Neuron (in vitro differentiated cells): ENCODE results near the gene DOCK9.

Source experiments
- H2AFZ ChIP-seq: one replicate; pipeline ENCODE4 v1.6.1; 2013; ENCODE audit warnings: low read depth, mild to moderate bottlenecking, inconsistent platforms, low read length, moderate library complexity
- H3K27me3 ChIP-seq: one replicate; pipeline ENCODE4 v1.6.1; 2013; ENCODE audit warnings: low read length; ENCODE audit not compliant: insufficient read depth
- H3K36me3 ChIP-seq: one replicate; pipeline ENCODE4 v1.6.1; 2013; ENCODE audit warnings: low read length; ENCODE audit not compliant: insufficient read depth
- H3K4me1 ChIP-seq: one replicate; pipeline ENCODE4 v1.6.1; 2013; ENCODE audit warnings: low read length; ENCODE audit not compliant: insufficient read depth
- H3K4me3 ChIP-seq: 2 replicates; pipeline ENCODE4 v1.5.1; 2013; ENCODE audit warnings: mild to moderate bottlenecking, low read length, moderate library complexity
- H3K9me3 ChIP-seq: one replicate; pipeline ENCODE4 v1.6.1; 2013; ENCODE audit warnings: low read length

DOCK9 gene

GRCh38 chr13:98944336-98944735, 33.5 kb downstream of the DOCK9 start:
- Histone ChIP-seq H3K4me1 (no peaks in the 10 kb centered on the region), H3K4me3 (no peak overlapping the region), H3K36me3 (no peaks in the 10 kb centered on the region), H2AFZ (no peak overlapping the region), H3K9me3 (no peaks in the 10 kb centered on the region), H3K27me3 (no peaks in the 10 kb centered on the region)

DNA sequence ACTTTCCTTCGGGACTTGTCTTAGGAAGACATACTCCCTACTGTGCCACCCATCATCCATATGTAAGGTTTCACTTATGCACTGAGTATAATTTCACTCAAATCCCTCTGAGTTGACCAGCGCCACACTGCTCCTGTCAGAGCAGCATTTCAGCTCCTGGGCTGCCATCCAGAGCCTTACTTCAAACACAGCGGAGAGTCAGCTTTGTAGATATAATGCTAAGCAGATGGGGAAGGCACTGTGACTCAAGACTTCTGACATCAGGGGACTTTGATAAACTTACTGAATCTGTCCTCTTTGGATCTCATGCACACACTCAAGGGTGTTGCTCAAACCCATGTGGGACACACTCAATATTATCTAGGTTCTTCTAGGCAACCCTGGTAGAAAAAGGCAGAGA, 34.9 kb downstream of the DOCK9 start:
- no peaks in the 10 kb centered on the region for H3K36me3 ChIP-seq
- no peaks in the 10 kb centered on the region for H3K9me3 ChIP-seq
- H3K4me1 ChIP-seq: no peaks in the 10 kb centered on the region
- no peak overlapping the region for H3K4me3 ChIP-seq
- no peaks in the 10 kb centered on the region for H3K27me3 ChIP-seq
- H2AFZ ChIP-seq: no peak overlapping the region

DNA sequence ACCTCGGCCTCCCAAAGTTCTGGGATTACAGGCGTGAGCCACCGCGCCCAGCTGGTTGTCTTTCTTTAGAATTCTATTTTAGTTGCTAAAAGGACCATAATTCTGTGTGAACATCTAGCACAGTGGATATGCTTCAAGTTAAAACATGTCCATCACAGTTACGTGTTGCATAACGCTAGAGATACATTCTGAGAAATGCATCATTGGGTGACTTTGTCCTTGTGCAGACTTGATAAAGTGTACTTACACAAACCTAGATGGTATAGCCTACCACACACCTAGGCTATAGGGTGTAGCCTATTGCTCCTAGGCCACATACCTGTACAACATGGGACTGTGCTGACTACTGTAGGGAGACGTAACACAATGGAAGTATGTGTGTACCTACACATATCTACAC, 35.4 kb downstream of the DOCK9 start:
- no peaks in the 10 kb centered on the region for H3K4me1 ChIP-seq
- H3K4me3 ChIP-seq: no peak overlapping the region
- H3K27me3 ChIP-seq: no peaks in the 10 kb centered on the region
- no peaks in the 10 kb centered on the region for H3K36me3 ChIP-seq
- H3K9me3 ChIP-seq: no peaks in the 10 kb centered on the region
- no peak overlapping the region for H2AFZ ChIP-seq

DNA sequence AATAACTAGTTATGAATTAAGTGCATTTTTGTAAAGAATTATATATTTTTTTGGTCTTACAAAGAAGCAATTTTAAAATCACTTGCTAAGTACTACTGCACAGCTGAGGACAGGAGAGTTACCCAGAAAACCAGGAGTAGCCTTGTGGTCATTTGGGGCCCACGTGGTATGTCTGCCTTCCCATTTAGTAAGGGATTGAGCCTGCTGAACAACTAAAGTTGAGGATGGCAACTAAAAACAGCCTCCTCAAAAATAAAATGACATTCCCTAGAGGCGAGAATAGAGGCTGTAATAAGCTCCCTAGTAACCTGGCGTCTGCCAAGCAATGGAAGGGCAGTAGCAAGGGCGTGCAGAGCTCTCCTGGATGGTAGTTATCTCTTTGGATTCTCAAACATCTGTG, 36.3 kb downstream of the DOCK9 start:
- H3K4me1 ChIP-seq: no peaks in the 10 kb centered on the region
- H3K27me3 ChIP-seq: no peaks in the 10 kb centered on the region
- no peaks in the 10 kb centered on the region for H3K9me3 ChIP-seq
- no peak overlapping the region for H2AFZ ChIP-seq
- no peak overlapping the region for H3K4me3 ChIP-seq
- H3K36me3 ChIP-seq: no peaks in the 10 kb centered on the region

DNA sequence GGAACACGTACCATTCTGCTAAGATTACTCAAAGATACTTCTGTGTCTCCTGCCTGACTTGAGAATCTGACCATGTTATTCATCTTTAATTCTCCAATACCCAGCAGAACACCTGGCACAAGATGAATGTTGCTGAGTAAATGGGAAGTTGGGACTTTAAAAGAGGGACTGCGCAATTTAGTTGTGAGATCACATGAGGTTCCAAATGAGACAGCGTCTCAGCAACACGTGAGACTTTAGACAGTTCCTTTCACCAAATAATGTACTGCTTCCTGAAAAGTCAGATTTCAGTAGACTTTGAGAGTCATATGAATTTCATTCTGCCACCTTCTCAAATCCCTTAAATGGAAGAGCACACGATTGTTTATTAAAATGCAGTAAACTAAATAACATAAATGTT, 36.7 kb downstream of the DOCK9 start:
- H3K36me3 ChIP-seq: no peaks in the 10 kb centered on the region
- H3K27me3 ChIP-seq: no peaks in the 10 kb centered on the region
- H3K4me1 ChIP-seq: no peaks in the 10 kb centered on the region
- no peak overlapping the region for H3K4me3 ChIP-seq
- H2AFZ ChIP-seq: no peak overlapping the region
- no peaks in the 10 kb centered on the region for H3K9me3 ChIP-seq

- Histone ChIP-seq H3K4me1 (no peaks in the 10 kb centered on the region), H3K36me3 (no peaks in the 10 kb centered on the region), H3K9me3 (no peaks in the 10 kb centered on the region), H2AFZ (no peak overlapping the region), H3K4me3 (no peak overlapping the region), H3K27me3 (no peaks in the 10 kb centered on the region)
Observed at GRCh38 chr13:98940325-98941001, 37.4 kb downstream of the DOCK9 start.

GRCh38 chr13:98939660-98940191, 38.1 kb downstream of the DOCK9 start:
- H3K36me3 ChIP-seq: no peaks in the 10 kb centered on the region
- no peak overlapping the region for H3K4me3 ChIP-seq
- H3K4me1 ChIP-seq: no peaks in the 10 kb centered on the region
- no peaks in the 10 kb centered on the region for H3K9me3 ChIP-seq
- no peak overlapping the region for H2AFZ ChIP-seq
- no peaks in the 10 kb centered on the region for H3K27me3 ChIP-seq

DNA sequence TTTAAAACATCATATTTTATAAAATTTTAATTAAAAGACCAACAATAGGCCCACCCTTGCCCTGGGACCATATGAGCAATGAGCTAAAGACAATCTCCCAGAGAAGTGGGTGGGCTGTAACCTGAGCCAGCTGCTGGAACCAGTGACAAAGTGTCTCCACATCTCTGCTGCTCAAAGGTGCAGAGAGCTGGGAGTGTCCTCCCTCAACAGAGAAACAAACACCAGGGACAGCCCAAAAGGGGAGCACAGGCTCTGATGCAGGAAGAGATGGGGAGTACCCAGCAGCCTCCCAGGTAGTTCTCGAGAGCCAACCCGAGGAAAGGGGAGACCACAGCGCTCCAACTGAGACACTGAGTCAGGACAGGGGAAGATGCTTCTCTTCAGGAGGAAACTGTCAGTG, 39.1 kb downstream of the DOCK9 start:
- H3K36me3 ChIP-seq: no peaks in the 10 kb centered on the region
- no peaks in the 10 kb centered on the region for H3K4me1 ChIP-seq
- H3K4me3 ChIP-seq: no peak overlapping the region
- no peak overlapping the region for H2AFZ ChIP-seq
- no peaks in the 10 kb centered on the region for H3K9me3 ChIP-seq
- no peaks in the 10 kb centered on the region for H3K27me3 ChIP-seq

DNA sequence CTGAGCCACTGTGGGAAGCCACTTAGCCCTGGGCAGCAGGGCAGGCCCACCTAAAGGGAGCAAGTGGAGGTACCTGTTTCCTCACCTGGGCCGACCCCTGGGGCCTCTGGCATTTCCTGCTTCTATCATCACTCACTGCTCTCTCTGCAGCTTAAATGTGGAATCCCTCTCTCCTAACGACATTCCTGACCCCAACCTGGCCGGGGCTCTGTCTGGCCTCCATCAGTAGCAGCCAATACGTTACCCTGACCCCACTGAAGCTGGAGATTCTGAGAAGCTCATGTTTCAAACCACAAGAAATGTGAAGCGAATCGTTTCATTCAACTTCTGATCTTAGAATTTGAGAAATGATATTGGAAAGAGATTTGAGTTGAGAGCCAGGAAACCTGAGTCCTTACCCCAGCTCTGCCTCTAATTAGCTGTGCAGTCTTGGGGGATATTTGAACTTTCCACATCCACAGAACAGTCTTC, 39.9 kb downstream of the DOCK9 start:
- H2AFZ ChIP-seq: no peak overlapping the region
- no peaks in the 10 kb centered on the region for H3K9me3 ChIP-seq
- H3K27me3 ChIP-seq: no peaks in the 10 kb centered on the region
- H3K4me1 ChIP-seq: no peaks in the 10 kb centered on the region
- no peaks in the 10 kb centered on the region for H3K36me3 ChIP-seq
- H3K4me3 ChIP-seq: no peak overlapping the region

GRCh38 chr13:98934243-98934642, 43.6 kb downstream of the DOCK9 start:
- Histone ChIP-seq H3K9me3 (no peaks in the 10 kb centered on the region), H3K36me3 (no peaks in the 10 kb centered on the region), H2AFZ (no peak overlapping the region), H3K4me1 (no peaks in the 10 kb centered on the region), H3K27me3 (no peaks in the 10 kb centered on the region), H3K4me3 (no peak overlapping the region)

GRCh38 chr13:98930151-98930591, 47.7 kb downstream of the DOCK9 start:
- no peaks in the 10 kb centered on the region for H3K36me3 ChIP-seq
- no peaks in the 10 kb centered on the region for H3K27me3 ChIP-seq
- H3K4me3 ChIP-seq: no peak overlapping the region
- H3K9me3 ChIP-seq: no peaks in the 10 kb centered on the region
- peaks cover 10% of the 10 kb centered on the region for H3K4me1 ChIP-seq
- H2AFZ ChIP-seq: no peak overlapping the region

GRCh38 chr13:98927951-98928927, 49.6 kb downstream of the DOCK9 start:
- Histone ChIP-seq H3K27me3 (no peaks in the 10 kb centered on the region), H3K9me3 (no peaks in the 10 kb centered on the region), H3K4me1 (peaks cover 10% of the 10 kb centered on the region), H2AFZ (no peak overlapping the region), H3K36me3 (no peaks in the 10 kb centered on the region), H3K4me3 (no peak overlapping the region)

GRCh38 chr13:98925949-98926348, 51.9 kb downstream of the DOCK9 start:
- Histone ChIP-seq H3K36me3 (no peaks in the 10 kb centered on the region), H3K4me3 (no peak overlapping the region), H3K9me3 (peaks cover 3% of the 10 kb centered on the region), H3K4me1 (peaks cover 10% of the 10 kb centered on the region), H3K27me3 (no peaks in the 10 kb centered on the region), H2AFZ (no peak overlapping the region)
